ENCODE measurements around the gene CCDC57. TPM values are rescaled to one million over a fixed set of nuclear protein-coding genes. Genes with fewer than 3 reads are reported as not detected.
A peak's percentile ranks its signal among the peaks of the same experiment; 100 is the strongest.

Gene CCDC57
- total and polyA plus RNA-seq, 5 donors from 2014 or later, result 27.7 to 76.6 (median 38.1) TPM

DNA sequence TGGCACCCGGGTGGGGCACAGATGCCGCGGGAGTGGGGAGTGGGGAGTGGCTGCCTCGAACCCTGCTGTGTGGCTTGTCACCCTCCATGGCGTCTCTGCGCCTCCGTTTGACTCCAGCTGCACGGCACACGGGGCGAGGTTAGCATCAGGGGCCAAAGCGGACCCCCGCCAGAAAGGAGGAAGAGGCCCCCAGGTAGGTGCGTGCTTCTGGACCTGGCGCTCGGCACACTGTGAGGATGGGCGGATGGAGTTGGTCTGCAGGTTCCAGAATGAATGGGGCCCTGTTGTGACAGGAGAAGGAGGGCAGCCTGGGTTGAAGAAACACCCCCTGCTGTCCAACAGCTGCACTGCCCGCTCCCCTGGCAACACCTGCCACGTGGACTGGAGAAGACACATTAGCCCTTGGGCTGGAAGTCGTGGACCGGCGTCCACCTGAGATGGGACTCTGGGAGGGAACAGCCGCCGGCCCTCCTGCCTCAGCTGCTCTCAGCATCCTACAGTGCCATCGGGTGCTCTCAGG lies 105.2 kb downstream of the CCDC57 start:
- H3K9me3 Mint-ChIP-seq, result no peaks in the 10 kb centered on the region
- peak in 1 of 3 donors; percentile 21 for DNase-seq

GRCh38 chr17:82106688-82107305 lies 105.8 kb downstream of the CCDC57 start:
- H3K27me3 ChIP-seq (ENCODE audit: control insufficient read depth, insufficient read depth, low read length), result no peaks in the 10 kb centered on the region
- H3K27me3 Mint-ChIP-seq, result no peaks in the 10 kb centered on the region
- H3K4me3 ChIP-seq (ENCODE audit: low read depth, low read length), result peak overlapping the region; percentile 75
- H3K9me3 Mint-ChIP-seq, result no peaks in the 10 kb centered on the region
- H3K4me3 Mint-ChIP-seq, result peak overlapping the region; percentile 88 to 95 (median 92)
- no peaks in the 10 kb centered on the region for H3K36me3 ChIP-seq (ENCODE audit: control insufficient read depth, insufficient read depth, low read length)
- DNase-seq (no peak), ATAC-seq (ENCODE audit: low read depth in 2 of 2) (no peak)
- H3K36me3 Mint-ChIP-seq, result no peaks in the 10 kb centered on the region
- no peaks in the 10 kb centered on the region for H3K9me3 ChIP-seq (ENCODE audit: control insufficient read depth in 2 of 2, low read length in 2 of 2)
- H3K4me1 ChIP-seq (ENCODE audit: control insufficient read depth, insufficient read depth, low read length, poor library complexity, severe bottlenecking), result peaks cover 30% of the 10 kb centered on the region
- H3K4me1 Mint-ChIP-seq, result peaks cover 0 to 44% (median 8%) of the 10 kb centered on the region in 4 donors
- peak overlapping the region; percentile 98 for H3K27ac Mint-ChIP-seq
- H3K27ac ChIP-seq (ENCODE audit: insufficient read depth, low read length, poor library complexity, severe bottlenecking), result peak overlapping the region; percentile 81

More for the DNA sequence above, 105.2 kb downstream of the CCDC57 start:
- H3K9me3 ChIP-seq (ENCODE audit: control insufficient read depth in 2 of 2, low read length in 2 of 2), result no peaks in the 10 kb centered on the region
- ATAC-seq (ENCODE audit: low read depth in 2 of 2), result no peak
- peak overlapping the region; percentile 81 for H3K27ac ChIP-seq (ENCODE audit: insufficient read depth, low read length, poor library complexity, severe bottlenecking)
- peaks cover 30% of the 10 kb centered on the region for H3K4me1 ChIP-seq (ENCODE audit: control insufficient read depth, insufficient read depth, low read length, poor library complexity, severe bottlenecking)
- no peaks in the 10 kb centered on the region for H3K27me3 Mint-ChIP-seq
- no peaks in the 10 kb centered on the region for H3K36me3 Mint-ChIP-seq
- peak overlapping the region in 2 of 3 donors; percentile 38 to 98 for H3K27ac Mint-ChIP-seq
- H3K36me3 ChIP-seq (ENCODE audit: control insufficient read depth, insufficient read depth, low read length), result no peaks in the 10 kb centered on the region
- no peaks in the 10 kb centered on the region for H3K27me3 ChIP-seq (ENCODE audit: control insufficient read depth, insufficient read depth, low read length)
- H3K4me3 ChIP-seq (ENCODE audit: low read depth, low read length), result no peak overlapping the region
- peaks cover 0 to 42% (median 8%) of the 10 kb centered on the region in 4 donors for H3K4me1 Mint-ChIP-seq
- H3K4me3 Mint-ChIP-seq, result peak overlapping the region; percentile 35 to 53 (median 44)

DNA sequence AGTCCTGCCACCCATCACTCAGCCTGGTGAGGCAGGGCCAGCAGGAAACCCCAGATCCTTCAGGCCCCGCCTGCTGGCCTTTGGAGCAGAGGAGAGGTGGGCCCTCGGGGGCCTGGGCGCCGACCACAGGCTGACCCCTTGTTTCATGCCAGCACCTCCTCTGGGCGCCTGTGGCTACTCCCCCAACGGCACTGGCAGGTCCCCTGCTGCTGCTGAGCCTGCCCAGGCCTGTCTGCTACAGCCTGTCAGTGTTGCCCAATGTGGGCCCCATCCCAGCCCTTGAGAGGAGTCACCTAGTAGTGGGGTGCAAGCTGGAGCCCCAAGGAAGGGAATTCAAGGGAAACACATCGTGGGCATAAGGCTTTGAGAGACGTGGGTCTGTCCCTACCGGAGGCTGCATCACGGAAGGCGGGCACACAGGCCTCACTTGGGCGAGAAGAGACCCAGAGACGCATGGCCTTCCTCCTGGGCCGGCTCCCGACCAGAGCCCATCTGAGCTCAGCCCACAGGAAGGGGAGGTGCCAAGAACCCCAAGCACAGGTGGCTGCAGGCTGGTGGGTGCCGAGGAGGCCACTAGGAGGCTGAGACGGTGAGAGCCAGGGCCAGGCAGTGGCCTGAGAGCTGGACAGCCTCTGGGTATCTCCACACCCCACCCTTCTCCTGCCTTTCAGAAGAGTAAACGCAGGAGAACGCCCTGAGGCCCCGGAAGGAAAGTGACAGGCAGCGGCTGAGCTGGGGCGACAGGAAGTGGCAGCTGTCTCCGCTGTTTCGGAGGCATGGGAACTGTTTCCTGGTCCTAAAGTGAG lies 106.6 kb downstream of the CCDC57 start:
- H3K36me3 Mint-ChIP-seq, result no peaks in the 10 kb centered on the region
- DNase-seq, result peak; percentile 45 to 86 (median 56)
- peaks cover 30% of the 10 kb centered on the region for H3K4me1 ChIP-seq (ENCODE audit: control insufficient read depth, insufficient read depth, low read length, poor library complexity, severe bottlenecking)
- no peaks in the 10 kb centered on the region for H3K27me3 Mint-ChIP-seq
- peak overlapping the region; percentile 75 for H3K4me3 ChIP-seq (ENCODE audit: low read depth, low read length)
- peak overlapping the region; percentile 81 for H3K27ac ChIP-seq (ENCODE audit: insufficient read depth, low read length, poor library complexity, severe bottlenecking)
- ATAC-seq (ENCODE audit: low read depth in 2 of 2), result peak; percentile 75 to 85
- peaks cover 0 to 45% (median 8%) of the 10 kb centered on the region in 4 donors for H3K4me1 Mint-ChIP-seq
- H3K27me3 ChIP-seq (ENCODE audit: control insufficient read depth, insufficient read depth, low read length), result no peaks in the 10 kb centered on the region
- no peaks in the 10 kb centered on the region for H3K9me3 Mint-ChIP-seq
- H3K27ac Mint-ChIP-seq, result peak overlapping the region; percentile 98
- peak overlapping the region; percentile 88 to 95 (median 92) for H3K4me3 Mint-ChIP-seq
- H3K36me3 ChIP-seq (ENCODE audit: control insufficient read depth, insufficient read depth, low read length), result no peaks in the 10 kb centered on the region
- no peaks in the 10 kb centered on the region for H3K9me3 ChIP-seq (ENCODE audit: control insufficient read depth in 2 of 2, low read length in 2 of 2)

DNA sequence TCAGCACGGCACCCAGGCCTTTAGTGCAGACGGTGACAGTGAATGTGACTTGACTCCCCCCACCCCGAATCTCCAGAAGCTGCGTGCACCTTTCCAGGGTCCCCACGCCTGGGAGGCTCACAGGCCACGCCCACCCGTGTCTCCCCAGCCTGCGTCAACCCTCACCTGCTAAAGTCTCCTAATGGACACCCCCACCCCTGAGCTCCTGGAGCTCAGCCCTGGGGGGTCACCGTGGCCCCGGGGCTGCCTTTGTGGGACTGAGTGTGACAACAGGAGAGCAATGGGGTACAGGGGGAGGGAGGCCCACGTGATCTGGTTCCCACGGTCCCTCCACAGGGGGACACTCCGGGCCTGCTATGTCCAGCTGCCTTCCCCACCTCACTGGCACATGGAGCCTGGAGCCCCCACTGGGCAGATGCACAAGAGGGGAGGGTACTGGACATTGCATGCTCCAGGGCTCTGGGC lies 107.2 kb downstream of the CCDC57 start:
- no peaks in the 10 kb centered on the region for H3K36me3 ChIP-seq (ENCODE audit: control insufficient read depth, insufficient read depth, low read length)
- peaks cover 30% of the 10 kb centered on the region for H3K4me1 ChIP-seq (ENCODE audit: control insufficient read depth, insufficient read depth, low read length, poor library complexity, severe bottlenecking)
- Mint-ChIP-seq H3K9me3 (no peaks in the 10 kb centered on the region), H3K4me3 (peak overlapping the region; percentile 29 to 91 (median 70)), H3K27ac (peak overlapping the region; percentile 87 to 98 (median 98)), H3K27me3 (no peaks in the 10 kb centered on the region), H3K36me3 (no peaks in the 10 kb centered on the region), H3K4me1 (peaks cover 0 to 45% (median 6%) of the 10 kb centered on the region in 4 donors)
- peak overlapping the region; percentile 81 for H3K27ac ChIP-seq (ENCODE audit: insufficient read depth, low read length, poor library complexity, severe bottlenecking)
- H3K4me3 ChIP-seq (ENCODE audit: low read depth, low read length), result peak overlapping the region; percentile 75
- DNase-seq (no peak), ATAC-seq (ENCODE audit: low read depth in 2 of 2) (no peak)
- no peaks in the 10 kb centered on the region for H3K27me3 ChIP-seq (ENCODE audit: control insufficient read depth, insufficient read depth, low read length)
- no peaks in the 10 kb centered on the region for H3K9me3 ChIP-seq (ENCODE audit: control insufficient read depth in 2 of 2, low read length in 2 of 2)

DNA sequence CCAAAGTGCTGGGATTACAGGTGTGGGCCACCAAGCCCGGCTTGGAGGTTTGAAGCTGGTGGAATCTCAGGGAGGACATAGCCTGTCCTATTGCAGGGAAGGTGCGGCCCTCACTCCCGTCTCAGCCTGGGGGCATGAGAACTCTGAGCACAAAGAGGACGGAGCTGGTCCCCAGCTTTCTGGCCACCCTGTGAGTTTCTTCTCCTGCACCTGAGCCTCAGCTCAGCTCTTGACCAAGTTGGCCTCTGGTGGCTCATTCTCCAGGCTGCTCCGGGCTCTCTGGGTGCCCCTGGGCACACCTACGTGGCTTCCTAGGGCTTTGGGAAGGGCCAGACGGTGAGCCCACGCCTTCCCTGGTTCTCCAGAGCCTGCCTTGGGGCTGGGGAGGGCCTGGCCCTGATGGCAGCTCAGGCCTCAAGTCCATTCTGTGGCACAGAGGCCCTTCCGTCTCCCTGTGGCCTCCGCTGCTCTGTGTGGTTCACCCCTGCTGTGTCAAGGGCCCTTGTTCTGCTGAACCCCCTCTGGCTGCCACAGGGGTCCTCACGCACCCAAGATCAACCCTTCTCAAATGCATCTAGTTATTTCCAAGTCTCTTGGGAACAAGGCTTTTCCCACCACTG lies 107.7 kb downstream of the CCDC57 start:
- Mint-ChIP-seq H3K36me3 (no peaks in the 10 kb centered on the region), H3K9me3 (no peaks in the 10 kb centered on the region), H3K27me3 (no peaks in the 10 kb centered on the region), H3K4me1 (peaks cover 0 to 44% (median 7%) of the 10 kb centered on the region in 4 donors), H3K4me3 (peak overlapping the region; percentile 29 to 91 (median 45)), H3K27ac (peak overlapping the region in 2 of 3 donors; percentile 87 to 98)
- H3K27ac ChIP-seq (ENCODE audit: insufficient read depth, low read length, poor library complexity, severe bottlenecking), result peak overlapping the region; percentile 21
- H3K36me3 ChIP-seq (ENCODE audit: control insufficient read depth, insufficient read depth, low read length), result no peaks in the 10 kb centered on the region
- peaks cover 30% of the 10 kb centered on the region for H3K4me1 ChIP-seq (ENCODE audit: control insufficient read depth, insufficient read depth, low read length, poor library complexity, severe bottlenecking)
- no peak for DNase-seq
- no peaks in the 10 kb centered on the region for H3K27me3 ChIP-seq (ENCODE audit: control insufficient read depth, insufficient read depth, low read length)
- no peaks in the 10 kb centered on the region for H3K9me3 ChIP-seq (ENCODE audit: control insufficient read depth in 2 of 2, low read length in 2 of 2)
- no peak overlapping the region for H3K4me3 ChIP-seq (ENCODE audit: low read depth, low read length)
- ATAC-seq (ENCODE audit: low read depth in 2 of 2), result no peak

GRCh38 chr17:82103553-82104451 lies 108.8 kb downstream of the CCDC57 start:
- Mint-ChIP-seq H3K27ac (peak overlapping the region in 1 of 3 donors; percentile 84), H3K4me1 (peaks cover 0 to 50% (median 8%) of the 10 kb centered on the region in 4 donors), H3K27me3 (no peaks in the 10 kb centered on the region), H3K9me3 (no peaks in the 10 kb centered on the region), H3K36me3 (no peaks in the 10 kb centered on the region), H3K4me3 (peak overlapping the region in 1 of 4 donors; percentile 9)
- ATAC-seq (ENCODE audit: low read depth in 2 of 2), result no peak
- Histone ChIP-seq H3K36me3 (ENCODE audit: control insufficient read depth, insufficient read depth, low read length) (no peaks in the 10 kb centered on the region), H3K27ac (ENCODE audit: insufficient read depth, low read length, poor library complexity, severe bottlenecking) (no peak overlapping the region), H3K9me3 (ENCODE audit: control insufficient read depth in 2 of 2, low read length in 2 of 2) (no peaks in the 10 kb centered on the region), H3K27me3 (ENCODE audit: control insufficient read depth, insufficient read depth, low read length) (no peaks in the 10 kb centered on the region), H3K4me3 (ENCODE audit: low read depth, low read length) (no peak overlapping the region), H3K4me1 (ENCODE audit: control insufficient read depth, insufficient read depth, low read length, poor library complexity, severe bottlenecking) (peaks cover 39% of the 10 kb centered on the region)
- DNase-seq, result no peak
